GM18505 (cell line): ENCODE measurements around the gene PBX1.
"Not testable (repeated sequence)": the region's sequence is repeated elsewhere in the genome, so short reads cannot be mapped to it uniquely, and the experiment has no call there.

Experiments used
- ATAC-seq: cut with Tn5 transposase; IDR thresholded peaks from one replicate; pipeline ENCODE4 v1.9.1; 2021; ENCODE audit not compliant: unreplicated experiment
- POLR2A ChIP-seq: IDR thresholded peaks from 4 replicates; pipeline ENCODE4 v1.6.1; 2011; ENCODE audit warnings: borderline replicate concordance; ENCODE audit not compliant: insufficient read depth, insufficient read length; ENCODE audit errors: extremely low read depth

Gene PBX1

DNA sequence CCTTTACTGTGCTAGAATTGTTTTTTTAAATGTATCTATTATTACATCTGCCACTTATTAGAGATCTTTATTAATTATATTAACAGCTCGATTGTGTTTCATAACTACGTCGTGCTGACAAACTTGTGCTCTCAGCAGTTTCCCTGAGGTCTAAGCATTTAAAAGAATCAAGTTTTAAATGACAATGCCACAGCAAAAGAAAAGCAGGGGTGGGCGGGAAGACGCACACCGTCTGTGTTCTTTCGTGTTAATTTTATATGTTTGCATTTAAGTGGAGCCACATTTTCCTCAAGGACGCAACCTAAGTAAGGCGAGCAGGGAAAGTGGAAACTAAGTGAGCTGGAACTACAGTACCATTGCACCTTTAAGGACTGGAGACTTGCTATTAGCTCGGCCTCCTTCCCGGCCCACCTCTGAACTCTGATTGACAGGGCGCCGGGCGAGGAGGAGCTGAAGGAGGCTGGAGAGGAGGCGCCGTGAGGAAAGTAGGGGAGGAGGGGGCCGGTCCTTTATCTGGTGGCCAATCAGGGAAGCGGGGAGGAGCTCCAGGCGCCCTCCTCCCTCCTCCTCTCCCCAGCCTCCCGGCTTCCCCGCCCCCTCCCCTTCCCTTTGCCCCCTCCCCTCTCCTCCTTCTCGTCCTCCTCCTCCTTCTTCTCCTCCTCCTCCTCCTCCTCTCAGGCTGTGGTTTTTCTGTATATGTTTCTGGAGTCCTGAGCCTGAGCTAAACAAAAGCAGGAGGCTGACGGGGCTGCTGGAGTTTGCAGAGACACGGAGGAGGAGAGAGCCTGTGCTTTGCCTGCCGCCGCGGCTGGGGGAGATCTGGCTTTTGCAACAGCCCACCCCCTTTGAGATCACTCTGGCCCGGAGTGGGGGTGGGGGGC is at the start of gene PBX1:
Gene PBX1 (plus strand): TSS at position 724 of the 881 bp plus-strand sequence.
- ATAC-seq = peak; percentile 100
- TF ChIP-seq POLR2A = no peak

DNA sequence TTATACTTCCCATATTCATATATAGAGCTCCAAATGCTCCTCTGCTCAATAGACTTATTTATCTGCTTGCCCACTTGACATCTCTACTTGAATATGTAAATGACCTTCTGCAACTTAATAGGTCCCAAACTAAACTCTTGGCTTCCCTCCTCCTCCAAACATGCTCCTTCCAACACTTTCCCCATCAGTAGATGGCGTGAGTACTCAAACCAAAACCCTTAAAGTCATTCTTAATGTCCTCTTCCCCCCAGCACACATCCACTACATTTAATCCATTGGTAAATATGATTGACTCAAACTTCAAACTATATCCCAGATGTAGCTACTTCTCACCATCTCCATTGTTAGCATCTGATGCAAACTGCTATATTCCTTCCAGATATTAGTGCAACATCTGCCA is 48.5 kb upstream of the PBX1 start:
- ATAC-seq = no peak
- TF ChIP-seq POLR2A = no peak

DNA sequence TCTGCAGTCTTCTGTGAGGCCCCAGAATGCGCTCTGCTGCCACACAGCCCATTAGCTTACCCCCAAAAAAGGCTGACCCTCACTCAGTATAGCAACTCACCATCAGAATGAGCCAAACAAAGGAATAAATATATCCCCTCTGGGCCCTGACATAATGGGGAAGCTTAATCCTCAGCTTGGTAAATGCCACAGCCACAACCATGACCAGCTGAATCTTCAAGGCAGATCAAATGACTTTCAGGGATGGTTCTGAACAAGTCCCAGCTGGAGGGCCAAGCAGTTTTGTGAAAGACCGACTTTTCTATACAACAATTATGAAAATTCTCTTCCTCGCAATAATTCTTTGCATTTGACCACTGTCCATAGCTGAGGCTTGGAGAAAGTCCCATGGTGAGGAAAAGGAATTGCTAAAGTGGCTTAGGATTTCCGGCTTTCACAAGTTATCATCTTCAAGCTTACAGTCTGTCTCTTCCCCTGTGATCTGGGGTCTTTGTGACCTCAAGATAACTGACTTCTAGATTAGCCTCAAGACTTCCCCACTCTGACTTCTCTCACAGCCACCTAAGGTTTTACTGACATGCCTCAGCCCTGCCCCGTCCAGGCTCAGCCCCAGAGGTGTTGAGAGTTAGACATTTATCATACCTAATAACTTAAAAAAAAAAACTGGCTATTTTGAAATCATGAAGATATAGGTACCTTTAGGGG is 47.8 kb upstream of the PBX1 start:
- no peak for ATAC-seq
- TF ChIP-seq POLR2A = no peak

DNA sequence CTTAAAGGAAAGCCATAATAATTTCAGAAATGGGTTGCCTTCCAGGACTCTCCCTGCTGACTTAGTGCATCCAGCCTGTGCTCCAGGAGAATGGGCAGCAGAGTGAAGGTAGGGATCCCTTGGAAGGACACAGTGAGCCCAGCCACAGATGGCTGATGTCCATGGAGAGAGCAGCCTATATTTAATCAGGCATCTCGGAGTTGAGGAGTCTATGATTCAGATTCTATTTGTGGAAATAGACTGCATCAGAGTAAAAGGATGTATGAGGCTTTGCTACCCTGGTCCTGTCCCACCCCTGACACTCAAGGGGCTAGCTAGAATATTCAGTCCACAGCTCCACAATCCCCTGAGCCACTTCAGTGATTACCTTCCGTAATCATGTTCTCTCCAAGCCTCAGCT is 43.8 kb upstream of the PBX1 start:
- TF ChIP-seq POLR2A = no peak

DNA sequence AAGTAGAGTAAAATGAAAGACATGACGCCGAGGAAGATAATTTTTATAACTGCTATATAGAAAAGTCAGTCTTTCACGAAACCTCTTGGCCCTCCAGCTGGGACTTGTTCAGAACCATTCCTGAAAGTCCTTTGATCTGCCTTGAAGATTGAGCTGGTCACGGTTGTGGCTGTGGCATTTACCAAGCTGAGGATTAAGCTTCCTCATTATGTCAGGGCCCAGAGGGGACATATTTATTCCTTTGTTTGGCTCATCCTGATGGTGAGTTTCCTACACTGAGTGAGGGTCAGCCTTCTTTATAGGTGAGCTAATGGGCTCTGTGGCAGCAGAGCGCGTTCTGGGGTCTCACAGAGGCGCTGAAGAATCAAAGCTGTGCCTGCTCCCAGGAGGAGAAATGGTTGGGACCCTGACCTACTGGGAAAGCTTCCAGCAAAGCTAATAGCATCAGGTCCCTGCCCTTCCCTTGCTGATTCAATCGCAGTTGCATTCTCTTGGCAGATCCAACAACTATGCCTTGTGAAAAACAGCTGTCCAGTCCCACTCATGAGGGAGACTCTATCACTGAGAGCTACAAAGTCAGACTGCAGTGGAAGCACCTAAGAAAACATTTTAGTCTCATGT is 43.2 kb upstream of the PBX1 start:
- TF ChIP-seq POLR2A = no peak
- ATAC-seq = no peak

More for the DNA sequence above, 43.8 kb upstream of the PBX1 start:
- no peak for ATAC-seq

DNA sequence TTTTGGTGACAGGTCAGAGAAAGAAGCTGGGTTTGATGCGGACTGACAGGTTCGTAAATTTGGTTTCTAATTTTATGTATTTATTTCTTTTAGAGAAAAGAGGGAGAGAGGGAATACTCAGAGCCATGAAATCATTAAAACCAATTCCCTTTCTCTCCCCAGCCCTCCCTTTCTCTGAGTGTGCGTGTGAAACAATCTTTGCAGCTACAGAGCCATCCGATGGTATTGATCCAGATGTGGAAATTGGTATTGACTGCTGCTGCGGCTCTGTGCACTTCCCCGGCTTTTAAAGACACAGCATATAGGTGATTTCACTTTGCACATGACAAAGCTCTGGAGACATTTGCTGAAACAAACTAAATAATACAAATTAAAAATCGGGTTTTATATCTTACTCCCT is 42.4 kb upstream of the PBX1 start:
- no peak for TF ChIP-seq POLR2A
- no peak for ATAC-seq

DNA sequence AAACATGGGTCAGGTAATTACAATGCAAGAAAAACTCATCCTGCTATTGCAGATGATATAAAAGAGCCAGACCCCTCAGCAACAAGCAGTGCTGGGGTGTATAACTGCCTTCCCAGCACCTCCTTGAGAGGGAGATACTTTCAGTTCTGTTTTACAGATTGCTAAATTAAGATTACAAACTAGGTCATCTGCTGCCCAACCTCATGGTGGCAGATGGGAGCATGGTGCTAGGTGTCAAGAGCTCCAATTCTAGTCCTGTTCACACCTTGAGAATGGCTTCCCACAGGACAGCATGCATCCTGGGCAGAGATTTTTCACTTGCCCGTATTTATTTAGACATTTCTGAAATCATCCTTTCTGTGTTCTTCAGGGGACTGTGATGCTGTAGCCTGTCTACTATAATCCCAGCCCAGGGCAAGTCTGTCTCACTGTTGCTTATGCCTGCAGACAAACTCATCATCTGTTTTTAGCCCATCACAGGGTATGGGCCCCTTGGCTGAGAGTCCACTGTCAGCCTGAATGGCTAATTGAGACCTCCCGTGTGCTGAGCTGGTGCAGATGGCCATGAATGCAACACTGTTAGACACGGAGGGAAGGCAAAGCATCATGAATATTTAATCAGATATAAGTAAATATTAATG is 40.2 kb upstream of the PBX1 start:
- no peak for TF ChIP-seq POLR2A
- ATAC-seq = no peak

DNA sequence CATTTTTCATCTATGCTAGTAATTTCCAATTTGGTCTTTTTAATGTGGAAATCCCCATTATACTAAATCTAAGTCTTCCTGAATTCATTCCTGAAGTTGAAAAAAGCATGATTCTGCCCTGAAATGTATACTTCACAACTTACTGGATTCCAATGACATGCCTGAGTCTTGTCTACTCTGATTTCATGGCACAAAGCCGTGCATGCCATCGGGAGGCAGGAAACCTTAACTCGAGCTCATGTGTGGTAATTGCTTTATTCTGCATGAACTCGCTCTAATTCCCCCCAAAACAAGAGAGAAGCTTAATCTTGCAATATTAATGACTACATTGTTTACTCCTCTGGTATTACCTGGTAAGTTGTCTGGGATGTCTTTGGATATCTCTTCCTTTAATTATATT is 39.6 kb upstream of the PBX1 start:
- no peak for TF ChIP-seq POLR2A
- ATAC-seq = no peak

DNA sequence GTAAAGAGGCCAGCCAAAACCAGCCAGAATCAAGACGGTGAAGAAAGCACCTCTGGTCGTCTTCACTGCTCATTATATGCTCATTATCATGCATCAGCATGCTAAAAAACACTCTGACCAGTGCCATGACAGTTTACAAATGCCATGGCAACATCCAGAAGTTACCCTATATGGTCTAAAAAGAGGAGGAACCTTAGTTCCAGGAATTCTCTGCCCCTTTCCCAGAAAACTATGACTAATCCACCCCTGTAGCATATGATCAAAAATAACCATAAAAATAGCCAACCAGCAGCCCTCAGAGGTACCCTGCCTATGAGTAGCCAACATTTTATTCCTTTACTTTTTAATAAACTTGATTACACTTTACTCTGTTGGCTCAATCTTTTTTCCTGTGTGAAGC is 34.2 kb upstream of the PBX1 start:
- no peak for TF ChIP-seq POLR2A
- no peak for ATAC-seq

DNA sequence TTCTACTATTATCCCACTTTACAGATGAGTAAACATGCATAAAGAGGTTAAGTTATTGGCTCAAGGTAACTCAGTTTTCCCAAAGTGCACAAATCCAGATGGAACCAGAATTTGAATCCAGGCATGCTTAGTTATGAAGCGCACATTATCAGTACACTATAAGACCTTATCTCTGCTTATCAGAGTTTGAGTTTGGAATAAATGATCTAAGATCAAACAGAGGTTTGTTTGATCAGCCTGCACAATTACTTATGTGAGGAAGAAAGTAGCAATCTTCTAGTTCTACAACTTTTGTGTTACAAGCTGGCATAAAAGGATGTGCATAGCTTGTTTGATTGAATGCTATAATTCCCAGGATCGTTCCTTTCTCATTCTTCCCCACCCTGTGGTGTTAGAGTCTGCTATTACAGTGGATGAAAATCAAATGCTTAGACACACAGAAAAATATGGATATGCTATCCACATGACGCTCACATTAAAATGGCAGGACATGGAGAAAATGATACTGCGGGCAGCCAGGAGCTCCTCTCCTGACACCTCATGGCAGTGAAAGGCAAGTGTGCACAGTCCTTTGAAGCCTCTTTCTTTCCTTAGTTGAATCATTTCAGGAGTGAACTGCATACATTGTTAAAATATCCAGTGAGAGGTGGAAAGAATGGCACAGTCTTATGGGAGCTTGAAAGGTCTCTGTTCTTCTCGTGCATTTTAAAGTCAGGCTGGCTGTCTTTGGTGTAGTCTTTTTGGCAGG is 23.9 kb upstream of the PBX1 start:
- no peak for TF ChIP-seq POLR2A

DNA sequence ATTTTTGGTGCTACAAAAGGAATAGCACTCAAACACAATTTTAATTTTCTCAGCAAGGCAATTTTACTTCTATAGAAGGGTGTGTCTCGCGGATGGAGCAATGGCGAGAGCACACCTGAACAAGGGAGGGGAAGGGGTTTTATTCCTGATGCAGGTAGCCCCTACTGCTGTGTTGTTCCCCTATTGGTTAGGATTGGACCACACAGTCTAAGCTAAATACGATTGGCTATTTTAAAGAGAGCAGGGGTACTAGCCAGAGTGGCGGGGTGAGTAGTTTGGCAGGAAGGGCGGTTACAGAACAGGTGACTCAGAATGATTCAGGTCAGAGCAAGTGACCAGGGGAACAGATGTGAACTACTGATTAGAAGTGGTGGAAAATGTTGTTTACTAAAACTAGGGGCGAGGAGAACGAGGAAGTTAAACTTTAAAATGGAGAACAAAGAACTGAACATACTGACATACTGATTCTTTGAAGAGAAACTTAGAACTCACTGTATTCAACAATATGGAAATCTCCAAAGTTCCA is 6.5 kb upstream of the PBX1 start:
- ATAC-seq = not testable (repeated sequence)

More for the DNA sequence above, 23.9 kb upstream of the PBX1 start:
- ATAC-seq = no peak

DNA sequence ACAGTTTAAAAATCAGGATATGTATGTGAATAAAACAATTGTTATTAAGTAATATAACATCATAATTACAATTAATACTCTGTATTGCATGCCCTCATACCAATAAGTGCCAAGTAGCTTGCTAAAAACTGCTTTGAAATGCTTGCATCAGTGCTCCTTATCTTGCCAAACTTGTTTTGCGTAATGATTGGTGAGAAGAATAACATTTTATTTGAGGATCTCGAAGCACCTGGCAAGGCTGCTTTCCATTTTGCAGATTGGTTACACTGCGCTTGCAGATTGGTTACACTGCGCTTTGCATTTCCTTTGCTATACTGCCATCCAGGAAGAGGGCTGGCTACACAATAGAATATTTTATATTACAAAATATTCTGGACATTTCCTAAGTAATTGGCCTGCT is 1.7 kb upstream of the PBX1 start:
- ATAC-seq = no peak

More for the DNA sequence above, 1.7 kb upstream of the PBX1 start:
- TF ChIP-seq POLR2A = no peak
